WTC11 (cell line): ENCODE results near the gene BEND6. TPM values are rescaled to one million over a fixed set of nuclear protein-coding genes. Genes with fewer than 3 reads are reported as not detected.

Experiments used
- ATAC-seq: fragments of 200-7000 bp; cut with Tn5 transposase; 2 replicates; pipeline ENCODE4 v1.10.0; 2021; ENCODE audit warnings: mild to moderate bottlenecking, moderate library complexity
- CTCF ChIA-PET: fragments of 300-600 bp; sonication (Branson Sonifier 250); formaldehyde crosslinking; loops from one replicate; lab custom pipeline; 2021; ENCODE audit warnings: antibody characterized with exemption; lab: Charles Lee
- POLR2A ChIA-PET: fragments of 350-600 bp; sonication (Branson Sonifier 250); formaldehyde crosslinking; loops from one replicate; lab custom pipeline; 2021; ENCODE audit warnings: antibody characterized with exemption; lab: Charles Lee
- DNase-seq: peaks from one replicate; pipeline ENCODE4 v3.0.0; 2021; ENCODE audit warnings: low spot score
- H3K27ac Mint-ChIP-seq: 2 replicates; pipeline ENCODE4 v1.8.0; 2021; ENCODE audit warnings: mixed read lengths
- H3K27me3 Mint-ChIP-seq: 2 replicates; pipeline ENCODE4 v1.8.0; 2021; ENCODE audit warnings: low read depth, mild to moderate bottlenecking, moderate library complexity, mixed read lengths
- H3K36me3 Mint-ChIP-seq: 2 replicates; pipeline ENCODE4 v1.8.0; 2021; ENCODE audit warnings: mixed read lengths
- H3K4me1 Mint-ChIP-seq: 2 replicates; pipeline ENCODE4 v1.8.0; 2022; ENCODE audit warnings: mixed read lengths
- H3K4me3 Mint-ChIP-seq: 2 replicates; pipeline ENCODE4 v1.8.0; 2021; ENCODE audit warnings: mild to moderate bottlenecking, moderate library complexity, mixed read lengths
- H3K9me3 Mint-ChIP-seq: 2 replicates; pipeline ENCODE4 v1.8.0; 2021; ENCODE audit warnings: mixed read lengths
- ATF2 ChIP-seq: sonication (generic); formaldehyde crosslinking; IDR thresholded peaks from 2 replicates; pipeline ENCODE4 v1.8.1; 2022; ENCODE audit warnings: low read depth, missing genetic modification reagents, borderline replicate concordance
- CREM ChIP-seq: sonication (generic); formaldehyde crosslinking; IDR thresholded peaks from 2 replicates; pipeline ENCODE4 v1.8.1; 2022; ENCODE audit warnings: mild to moderate bottlenecking, missing genetic modification reagents, moderate library complexity
- CTCF ChIP-seq: fragments of 200-600 bp; IDR thresholded peaks from 2 replicates; pipeline ENCODE4 v1.8.0; 2022; ENCODE audit warnings: antibody characterized with exemption
- ESRRA ChIP-seq: sonication (generic); formaldehyde crosslinking; IDR thresholded peaks from 2 replicates; pipeline ENCODE4 v1.8.1; 2022; ENCODE audit warnings: mild to moderate bottlenecking, missing genetic modification reagents, borderline replicate concordance
- FOXP4 ChIP-seq: sonication (generic); formaldehyde crosslinking; IDR thresholded peaks from 2 replicates; pipeline ENCODE4 v1.8.0; 2022; ENCODE audit warnings: mild to moderate bottlenecking, missing genetic modification reagents
- GTF2I ChIP-seq: fragments of 250-450 bp; sonication (Bioruptor Pico); conservative IDR thresholded peaks from 2 replicates; pipeline ENCODE4 v1.4.0; 2021; ENCODE audit warnings: mild to moderate bottlenecking
- MYBL2 ChIP-seq: sonication (generic); formaldehyde crosslinking; IDR thresholded peaks from 2 replicates; pipeline ENCODE4 v1.8.1; 2023; ENCODE audit warnings: mild to moderate bottlenecking, moderate library complexity, missing genetic modification reagents
- NR2C2 ChIP-seq: sonication (generic); formaldehyde crosslinking; IDR thresholded peaks from 2 replicates; pipeline ENCODE4 v1.8.0; 2022; ENCODE audit warnings: mild to moderate bottlenecking, missing genetic modification reagents
- NR3C1 ChIP-seq: sonication (generic); formaldehyde crosslinking; conservative IDR thresholded peaks from 2 replicates; pipeline ENCODE4 v1.8.1; 2023; ENCODE audit warnings: low read depth, mild to moderate bottlenecking, missing genetic modification reagents
- PREB ChIP-seq: sonication (generic); formaldehyde crosslinking; IDR thresholded peaks from 2 replicates; pipeline ENCODE4 v1.8.1; 2022; ENCODE audit warnings: mild to moderate bottlenecking, missing genetic modification reagents, moderate library complexity, borderline replicate concordance
- RELA ChIP-seq: sonication (generic); formaldehyde crosslinking; IDR thresholded peaks from 2 replicates; pipeline ENCODE4 v1.8.1; 2022; ENCODE audit warnings: missing genetic modification reagents, mild to moderate bottlenecking, borderline replicate concordance
- RORB ChIP-seq: fragments of 250-450 bp; sonication (Bioruptor Pico); IDR thresholded peaks from 2 replicates; pipeline ENCODE4 v1.9.0; 2021; ENCODE audit warnings: mild to moderate bottlenecking
- SMAD4 ChIP-seq: sonication (generic); formaldehyde crosslinking; IDR thresholded peaks from 2 replicates; pipeline ENCODE4 v1.8.0; 2022; ENCODE audit warnings: mild to moderate bottlenecking, missing genetic modification reagents
- SP1 ChIP-seq: sonication (generic); formaldehyde crosslinking; conservative IDR thresholded peaks from 2 replicates; pipeline ENCODE4 v1.8.1; 2022; ENCODE audit warnings: missing genetic modification reagents
- ZNF219 ChIP-seq: sonication (generic); formaldehyde crosslinking; IDR thresholded peaks from 2 replicates; pipeline ENCODE4 v1.8.0; 2023; ENCODE audit warnings: missing genetic modification reagents, mild to moderate bottlenecking, borderline replicate concordance
- ZNF416 ChIP-seq: fragments of 250-450 bp; sonication (Bioruptor Pico); IDR thresholded peaks from 2 replicates; pipeline ENCODE4 v1.9.0; 2021; ENCODE audit warnings: mild to moderate bottlenecking, inconsistent platforms
- ZNF671 ChIP-seq: fragments of 250-450 bp; sonication (Bioruptor Pico); IDR thresholded peaks from 2 replicates; pipeline ENCODE4 v1.8.0; 2021; ENCODE audit warnings: mild to moderate bottlenecking
- total RNA-seq: library from RNA; stranded (reverse); gene quantifications from 3 replicates; pipeline ENCODE4 v1.2.3, GENCODE V29; 2021

Gene BEND6
- total RNA-seq, 1 experiment from 2014 or later = 1.5 TPM

- Mint-ChIP-seq H3K36me3 (no peaks in the 10 kb centered on the region), H3K4me1 (0 out of 2 replicates have a peak, but pooled peaks cover under 1% of the 10 kb centered on the region), H3K27ac (no peak overlapping the region), H3K9me3 (no peaks in the 10 kb centered on the region), H3K4me3 (no peak overlapping the region), H3K27me3 (no peaks in the 10 kb centered on the region; the same call in 1 of the 2 replicates)
- ATAC-seq (no peak), DNase-seq (no peak)
- TF ChIP-seq SMAD4 = no peak
- no peak for TF ChIP-seq CREM (CRISPR knock-in tag)
- no peak for TF ChIP-seq RORB (CRISPR knock-in tag)
- ChIA-PET CTCF (interaction anchor here (0.9 kb wide), 1 partner anchor 114 kb away, joined by 3 read pairs; no protein-coding TSS in a partner anchor), POLR2A (no interaction called here)
Observed at GRCh38 chr6:57017069-57017468, 62.2 kb downstream of the BEND6 start.

GRCh38 chr6:57017841-57018240 is 62.9 kb downstream of the BEND6 start:
- H3K4me1 Mint-ChIP-seq = peaks cover 8% of the 10 kb centered on the region
- H3K27me3 Mint-ChIP-seq = peaks cover under 1% of the 10 kb centered on the region
- no peak for TF ChIP-seq FOXP4 (CRISPR knock-in tag)
- TF ChIP-seq MYBL2 (CRISPR knock-in tag) = no peak
- no peak for TF ChIP-seq ATF2 (CRISPR knock-in tag)
- no peak for TF ChIP-seq PREB (CRISPR knock-in tag)
- TF ChIP-seq SP1 (CRISPR knock-in tag) = no peak
- no peak for TF ChIP-seq NR2C2 (CRISPR knock-in tag)
- H3K36me3 Mint-ChIP-seq = no peaks in the 10 kb centered on the region
- POLR2A ChIA-PET = no interaction called here
- CTCF ChIA-PET = interaction anchor here (0.6 to 1.3 kb wide), 3 partner anchors 22 to 167 kb away, joined by 3 read pairs; no protein-coding TSS in a partner anchor
- no peak for ATAC-seq
- no peak overlapping the region for H3K4me3 Mint-ChIP-seq
- no peak for DNase-seq
- H3K9me3 Mint-ChIP-seq = no peaks in the 10 kb centered on the region
- H3K27ac Mint-ChIP-seq = no peak overlapping the region

- ChIA-PET CTCF (interaction anchor here (0.8 kb wide), 1 partner anchor 117 kb away, joined by 3 read pairs; no protein-coding TSS in a partner anchor), POLR2A (no interaction called here)
- peaks cover 7% of the 10 kb centered on the region for H3K9me3 Mint-ChIP-seq
- peaks cover 4% of the 10 kb centered on the region for H3K36me3 Mint-ChIP-seq
- peaks cover 7% of the 10 kb centered on the region for H3K27me3 Mint-ChIP-seq
- no peak for DNase-seq
- H3K4me1 Mint-ChIP-seq = peaks cover 23% of the 10 kb centered on the region
- no peak for ATAC-seq
- no peak overlapping the region for H3K4me3 Mint-ChIP-seq
- H3K27ac Mint-ChIP-seq = no peak overlapping the region
- no peak for TF ChIP-seq ZNF416 (CRISPR knock-in tag)
- TF ChIP-seq NR3C1 = no peak
- no peak for TF ChIP-seq RELA
- TF ChIP-seq CTCF = no peak
- TF ChIP-seq ZNF219 (CRISPR knock-in tag) = no peak
- TF ChIP-seq GTF2I (CRISPR knock-in tag) = no peak
- TF ChIP-seq ZNF671 (CRISPR knock-in tag) = no peak
- no peak for TF ChIP-seq ESRRA (CRISPR knock-in tag)
Observed at GRCh38 chr6:57019434-57019833, 64.5 kb downstream of the BEND6 start.
